ENCODE measurements around the gene CXCL8.

- TF ChIP-seq, protein P1, sequence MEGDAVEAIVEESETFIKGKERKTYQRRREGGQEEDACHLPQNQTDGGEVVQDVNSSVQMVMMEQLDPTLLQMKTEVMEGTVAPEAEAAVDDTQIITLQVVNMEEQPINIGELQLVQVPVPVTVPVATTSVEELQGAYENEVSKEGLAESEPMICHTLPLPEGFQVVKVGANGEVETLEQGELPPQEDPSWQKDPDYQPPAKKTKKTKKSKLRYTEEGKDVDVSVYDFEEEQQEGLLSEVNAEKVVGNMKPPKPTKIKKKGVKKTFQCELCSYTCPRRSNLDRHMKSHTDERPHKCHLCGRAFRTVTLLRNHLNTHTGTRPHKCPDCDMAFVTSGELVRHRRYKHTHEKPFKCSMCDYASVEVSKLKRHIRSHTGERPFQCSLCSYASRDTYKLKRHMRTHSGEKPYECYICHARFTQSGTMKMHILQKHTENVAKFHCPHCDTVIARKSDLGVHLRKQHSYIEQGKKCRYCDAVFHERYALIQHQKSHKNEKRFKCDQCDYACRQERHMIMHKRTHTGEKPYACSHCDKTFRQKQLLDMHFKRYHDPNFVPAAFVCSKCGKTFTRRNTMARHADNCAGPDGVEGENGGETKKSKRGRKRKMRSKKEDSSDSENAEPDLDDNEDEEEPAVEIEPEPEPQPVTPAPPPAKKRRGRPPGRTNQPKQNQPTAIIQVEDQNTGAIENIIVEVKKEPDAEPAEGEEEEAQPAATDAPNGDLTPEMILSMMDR (conservative IDR thresholded peaks at IDR 0.05 in 1 of 2, IDR thresholded peaks at IDR 0.05 in 1 of 2; ENCODE audit: extremely low read depth in 1 of 2, insufficient read depth in 1 of 2, low read depth in 1 of 2, low read length in 2 of 2), result no peak
- TF ChIP-seq EZH2 (IDR thresholded peaks at IDR 0.05; ENCODE audit: borderline replicate concordance, low read length), result no peak
These were observed 36.0 kb downstream of the CXCL8 start for GRCh38 chr4:73776321-73776729.

Data from mammary epithelial cell (primary cell).